ENCODE measurements around the gene KRTDAP. TPM values are rescaled to one million over a fixed set of nuclear protein-coding genes. Genes with fewer than 3 reads are reported as not detected.

The KRTDAP gene
- total and polyA plus RNA-seq, 10 of the 15 experiments (the other 5 are each of a cell fraction or from before 2014, with no cell fraction given), result 0.23 TPM; not detected in 9

DNA sequence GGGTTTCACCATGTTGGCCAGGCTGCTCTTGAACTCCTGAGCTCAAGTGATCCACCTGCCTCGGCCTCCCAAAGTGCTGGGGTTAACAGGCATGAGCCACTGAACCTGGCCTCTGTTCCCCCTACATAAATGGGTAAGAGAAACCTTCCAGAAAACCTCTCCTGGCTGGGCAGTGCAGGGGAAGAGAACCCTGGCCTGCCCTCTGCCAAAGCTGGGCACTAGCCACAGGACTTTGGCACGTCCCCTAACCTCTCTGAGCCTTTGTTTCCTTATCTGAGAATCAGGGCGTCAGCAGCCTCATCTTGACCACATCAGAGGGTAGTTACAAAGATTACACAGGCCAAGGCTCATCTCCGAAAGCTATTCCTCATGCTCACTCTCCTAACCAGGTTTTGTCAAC, 35.6 kb upstream of the KRTDAP start:
- no peak overlapping the region for H3K9ac ChIP-seq (ENCODE audit: control insufficient read depth, insufficient read depth, low read length)
- no peaks in the 10 kb centered on the region for H3K4me1 ChIP-seq (ENCODE audit: control insufficient read depth, insufficient read depth, low read length)
- peaks cover 0 to 11% of the 10 kb centered on the region in 2 experiments; a peak in 3 of 4 replicates for H3K27me3 ChIP-seq (replicated peaks in 1 of 2; ENCODE audit: control insufficient read depth in 2 of 2, insufficient read depth in 2 of 2, low read length in 1 of 2)
- CTCF ChIA-PET, result interaction anchor here (0.8 to 1.8 kb wide), 3 partner anchors 16 to 31 kb away, joined by 3 to 5 read pairs (median 4); no protein-coding TSS in a partner anchor
- H3K4me3 ChIP-seq, result no peak overlapping the region
- no peak for DNase-seq (ENCODE audit: low read depth, low spot score)
- no peak overlapping the region for H3K27ac ChIP-seq (ENCODE audit: control insufficient read depth, insufficient read depth)
- no peaks in the 10 kb centered on the region for H3K79me2 ChIP-seq (ENCODE audit: control insufficient read depth, insufficient read depth, low read length)
- no peak for ATAC-seq
- FAIRE-seq, result no peak
- POLR2A ChIA-PET, result interaction anchor here (1.2 kb wide), 1 partner anchor 16 kb away, joined by 5 read pairs; no protein-coding TSS in a partner anchor
- RAD21 ChIA-PET (ENCODE audit: unreplicated experiment), result no interaction called here
- SMC1A ChIA-PET (ENCODE audit: uncharacterized antibody, unreplicated experiment), result no interaction called here
- BruUV-seq (replicated peaks), result no TSS peak
- no peak overlapping the region for H2AFZ ChIP-seq (ENCODE audit: control insufficient read depth, low read depth, low read length)
- no peak overlapping the region for H3K4me2 ChIP-seq (ENCODE audit: control insufficient read depth, insufficient read depth)
- intact Hi-C loops (cut with micrococcal nuclease; ENCODE audit: unreplicated experiment) (no loop called here), in situ Hi-C loops (cut with MboI) (no loop called here)
- no peaks in the 10 kb centered on the region for H4K20me1 ChIP-seq (ENCODE audit: control insufficient read depth, insufficient read depth)
- no peaks in the 10 kb centered on the region for H3K9me3 ChIP-seq (replicated peaks; ENCODE audit: control insufficient read depth, insufficient read depth, low read length)
- 25% methylated on average over 4 of the region's 4 CpGs for WGBS (ENCODE audit: insufficient coverage, insufficient replicate concordance, low lambda C conversion rate, missing lambda C conversion rate)
- no peaks in the 10 kb centered on the region for H3K36me3 ChIP-seq (ENCODE audit: control insufficient read depth in 2 of 2, insufficient read depth in 2 of 2, low read length in 1 of 2)
- TF ChIP-seq GATAD2B (conservative IDR thresholded peaks at IDR 0.05; ENCODE audit: low read depth), result no peak
- no peak for TF ChIP-seq SMC3 (IDR thresholded peaks at IDR 0.05; ENCODE audit: borderline replicate concordance, low read length)
- TF ChIP-seq MYB (IDR thresholded peaks at IDR 0.05; ENCODE audit: borderline replicate concordance, low read depth, low read length), result no peak
- TF ChIP-seq NR2C2 (IDR thresholded peaks at IDR 0.05; ENCODE audit: borderline replicate concordance, control insufficient read depth, insufficient read length, low read depth), result no peak
- TF ChIP-seq RUNX3 (IDR thresholded peaks at IDR 0.05; ENCODE audit: low read length), result no peak
- no peak for TF ChIP-seq ZSCAN29 (IDR thresholded peaks at IDR 0.05)
- TF ChIP-seq, protein P1, sequence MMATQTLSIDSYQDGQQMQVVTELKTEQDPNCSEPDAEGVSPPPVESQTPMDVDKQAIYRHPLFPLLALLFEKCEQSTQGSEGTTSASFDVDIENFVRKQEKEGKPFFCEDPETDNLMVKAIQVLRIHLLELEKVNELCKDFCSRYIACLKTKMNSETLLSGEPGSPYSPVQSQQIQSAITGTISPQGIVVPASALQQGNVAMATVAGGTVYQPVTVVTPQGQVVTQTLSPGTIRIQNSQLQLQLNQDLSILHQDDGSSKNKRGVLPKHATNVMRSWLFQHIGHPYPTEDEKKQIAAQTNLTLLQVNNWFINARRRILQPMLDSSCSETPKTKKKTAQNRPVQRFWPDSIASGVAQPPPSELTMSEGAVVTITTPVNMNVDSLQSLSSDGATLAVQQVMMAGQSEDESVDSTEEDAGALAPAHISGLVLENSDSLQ (IDR thresholded peaks at IDR 0.05), result no peak
- no peak for TF ChIP-seq BCL11A (IDR thresholded peaks at IDR 0.05; ENCODE audit: low read depth, low read length)
- TF ChIP-seq, protein P2, sequence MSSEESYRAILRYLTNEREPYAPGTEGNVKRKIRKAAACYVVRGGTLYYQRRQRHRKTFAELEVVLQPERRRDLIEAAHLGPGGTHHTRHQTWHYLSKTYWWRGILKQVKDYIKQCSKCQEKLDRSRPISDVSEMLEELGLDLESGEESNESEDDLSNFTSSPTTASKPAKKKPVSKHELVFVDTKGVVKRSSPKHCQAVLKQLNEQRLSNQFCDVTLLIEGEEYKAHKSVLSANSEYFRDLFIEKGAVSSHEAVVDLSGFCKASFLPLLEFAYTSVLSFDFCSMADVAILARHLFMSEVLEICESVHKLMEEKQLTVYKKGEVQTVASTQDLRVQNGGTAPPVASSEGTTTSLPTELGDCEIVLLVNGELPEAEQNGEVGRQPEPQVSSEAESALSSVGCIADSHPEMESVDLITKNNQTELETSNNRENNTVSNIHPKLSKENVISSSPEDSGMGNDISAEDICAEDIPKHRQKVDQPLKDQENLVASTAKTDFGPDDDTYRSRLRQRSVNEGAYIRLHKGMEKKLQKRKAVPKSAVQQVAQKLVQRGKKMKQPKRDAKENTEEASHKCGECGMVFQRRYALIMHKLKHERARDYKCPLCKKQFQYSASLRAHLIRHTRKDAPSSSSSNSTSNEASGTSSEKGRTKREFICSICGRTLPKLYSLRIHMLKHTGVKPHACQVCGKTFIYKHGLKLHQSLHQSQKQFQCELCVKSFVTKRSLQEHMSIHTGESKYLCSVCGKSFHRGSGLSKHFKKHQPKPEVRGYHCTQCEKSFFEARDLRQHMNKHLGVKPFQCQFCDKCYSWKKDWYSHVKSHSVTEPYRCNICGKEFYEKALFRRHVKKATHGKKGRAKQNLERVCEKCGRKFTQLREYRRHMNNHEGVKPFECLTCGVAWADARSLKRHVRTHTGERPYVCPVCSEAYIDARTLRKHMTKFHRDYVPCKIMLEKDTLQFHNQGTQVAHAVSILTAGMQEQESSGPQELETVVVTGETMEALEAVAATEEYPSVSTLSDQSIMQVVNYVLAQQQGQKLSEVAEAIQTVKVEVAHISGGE (CRISPR knock-in tag; IDR thresholded peaks at IDR 0.05), result no peak
- TF ChIP-seq HDAC2 (IDR thresholded peaks at IDR 0.05), result no peak
- TF ChIP-seq, protein P3, sequence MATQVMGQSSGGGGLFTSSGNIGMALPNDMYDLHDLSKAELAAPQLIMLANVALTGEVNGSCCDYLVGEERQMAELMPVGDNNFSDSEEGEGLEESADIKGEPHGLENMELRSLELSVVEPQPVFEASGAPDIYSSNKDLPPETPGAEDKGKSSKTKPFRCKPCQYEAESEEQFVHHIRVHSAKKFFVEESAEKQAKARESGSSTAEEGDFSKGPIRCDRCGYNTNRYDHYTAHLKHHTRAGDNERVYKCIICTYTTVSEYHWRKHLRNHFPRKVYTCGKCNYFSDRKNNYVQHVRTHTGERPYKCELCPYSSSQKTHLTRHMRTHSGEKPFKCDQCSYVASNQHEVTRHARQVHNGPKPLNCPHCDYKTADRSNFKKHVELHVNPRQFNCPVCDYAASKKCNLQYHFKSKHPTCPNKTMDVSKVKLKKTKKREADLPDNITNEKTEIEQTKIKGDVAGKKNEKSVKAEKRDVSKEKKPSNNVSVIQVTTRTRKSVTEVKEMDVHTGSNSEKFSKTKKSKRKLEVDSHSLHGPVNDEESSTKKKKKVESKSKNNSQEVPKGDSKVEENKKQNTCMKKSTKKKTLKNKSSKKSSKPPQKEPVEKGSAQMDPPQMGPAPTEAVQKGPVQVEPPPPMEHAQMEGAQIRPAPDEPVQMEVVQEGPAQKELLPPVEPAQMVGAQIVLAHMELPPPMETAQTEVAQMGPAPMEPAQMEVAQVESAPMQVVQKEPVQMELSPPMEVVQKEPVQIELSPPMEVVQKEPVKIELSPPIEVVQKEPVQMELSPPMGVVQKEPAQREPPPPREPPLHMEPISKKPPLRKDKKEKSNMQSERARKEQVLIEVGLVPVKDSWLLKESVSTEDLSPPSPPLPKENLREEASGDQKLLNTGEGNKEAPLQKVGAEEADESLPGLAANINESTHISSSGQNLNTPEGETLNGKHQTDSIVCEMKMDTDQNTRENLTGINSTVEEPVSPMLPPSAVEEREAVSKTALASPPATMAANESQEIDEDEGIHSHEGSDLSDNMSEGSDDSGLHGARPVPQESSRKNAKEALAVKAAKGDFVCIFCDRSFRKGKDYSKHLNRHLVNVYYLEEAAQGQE (IDR thresholded peaks at IDR 0.05; ENCODE audit: low read depth, low read length), result no peak
- no peak for TF ChIP-seq SMAD1 (IDR thresholded peaks at IDR 0.05; ENCODE audit: low read depth, partially characterized antibody)
- TF ChIP-seq RBBP5 (conservative IDR thresholded peaks at IDR 0.05), result no peak
- TF ChIP-seq, protein P4, sequence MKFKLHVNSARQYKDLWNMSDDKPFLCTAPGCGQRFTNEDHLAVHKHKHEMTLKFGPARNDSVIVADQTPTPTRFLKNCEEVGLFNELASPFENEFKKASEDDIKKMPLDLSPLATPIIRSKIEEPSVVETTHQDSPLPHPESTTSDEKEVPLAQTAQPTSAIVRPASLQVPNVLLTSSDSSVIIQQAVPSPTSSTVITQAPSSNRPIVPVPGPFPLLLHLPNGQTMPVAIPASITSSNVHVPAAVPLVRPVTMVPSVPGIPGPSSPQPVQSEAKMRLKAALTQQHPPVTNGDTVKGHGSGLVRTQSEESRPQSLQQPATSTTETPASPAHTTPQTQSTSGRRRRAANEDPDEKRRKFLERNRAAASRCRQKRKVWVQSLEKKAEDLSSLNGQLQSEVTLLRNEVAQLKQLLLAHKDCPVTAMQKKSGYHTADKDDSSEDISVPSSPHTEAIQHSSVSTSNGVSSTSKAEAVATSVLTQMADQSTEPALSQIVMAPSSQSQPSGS (IDR thresholded peaks at IDR 0.05; ENCODE audit: low read length), result no peak
- TF ChIP-seq CBFB (IDR thresholded peaks at IDR 0.05; ENCODE audit: low read depth), result no peak
- TF ChIP-seq RFX5 (IDR thresholded peaks at IDR 0.05; ENCODE audit: low read depth, low read length), result no peak
- no peak for TF ChIP-seq ZNF622 (IDR thresholded peaks at IDR 0.05)

All from GM12878 (cell line).